Spleen (tissue), 7 donors: ENCODE data around the gene DLGAP3.

ENCODE experiments used
- CTCF ChIP-seq, 11 experiments: fragments of 200-600 bp in 7 of 11; fragments of 450-650 bp in 4 of 11; sonication (generic) in 4 of 11; IDR thresholded peaks in 8 of 11; conservative IDR thresholded peaks in 3 of 11; 1 replicate in 7 of 11; 2 replicates in 4 of 11; pipeline versions ENCODE4 v1.4.0 to v1.8.0; 2016 to 2021; ENCODE audit warnings: antibody characterized with exemption in 11 of 11, inconsistent platforms in 4 of 11, mild to moderate bottlenecking in 1 of 11
- POLR2A ChIP-seq, 3 donors: fragments of 450-650 bp; IDR thresholded peaks; one replicate each; pipeline ENCODE4 v1.5.1; 2017; ENCODE audit warnings: antibody characterized with exemption in 3 of 3, mild to moderate bottlenecking in 1 of 3
- donor health status: DM: no; HTN: no; CAD: no; lungs with moderate emphysema.
- donor health status: DM: no; HTN: no; CAD: no.
- donor health status: DM: no; HTN: no; CAD: no.

GRCh38 chr1:34915521-34915920 lies 13.9 kb downstream of the DLGAP3 start:
- no peak for TF ChIP-seq CTCF (IDR thresholded peaks at IDR 0.05 in 8 of 11, conservative IDR thresholded peaks at IDR 0.05 in 3 of 11)
- TF ChIP-seq POLR2A (IDR thresholded peaks at IDR 0.05), result no peak
